IMR-90 (cell line): Measurements from ENCODE around the gene TRIM42.

Source experiments
- CTCF ChIP-seq: conservative IDR thresholded peaks from 2 replicates; pipeline ENCODE4 v1.5.1; 2012; ENCODE audit warnings: mild to moderate bottlenecking, low read depth, low read length, improper control_type of control experiment
- ELK1 ChIP-seq: fragments of 150-350 bp; IDR thresholded peaks from 2 replicates; pipeline ENCODE4 v1.6.1; 2016; ENCODE audit warnings: low read depth, mild to moderate bottlenecking, low read length, moderate library complexity, borderline replicate concordance
- POLR2A ChIP-seq: IDR thresholded peaks from 2 replicates; pipeline ENCODE4 v1.6.1; 2012; ENCODE audit warnings: mild to moderate bottlenecking, low read depth, low read length
- RCOR1 ChIP-seq: IDR thresholded peaks from 2 replicates; pipeline ENCODE4 v1.6.1; 2012; ENCODE audit warnings: mild to moderate bottlenecking, low read length, improper control_type of control experiment; ENCODE audit not compliant: insufficient replicate concordance
- SMC3 ChIP-seq: fragments of 150-350 bp; IDR thresholded peaks from 2 replicates; pipeline ENCODE4 v1.6.1; 2016; ENCODE audit warnings: low read depth, mild to moderate bottlenecking, antibody characterized with exemption, low read length, moderate library complexity

GRCh38 chr3:140742116-140742515, 64.3 kb downstream of the TRIM42 start:
- TF ChIP-seq ELK1 = no peak
- TF ChIP-seq CTCF = no peak
- TF ChIP-seq RCOR1 = no peak
- TF ChIP-seq SMC3 = no peak
- TF ChIP-seq POLR2A = no peak
